K562 (cell line): ENCODE measurements around the gene NDOR1. TPM values are rescaled to one million over a fixed set of nuclear protein-coding genes. Genes with fewer than 3 reads are reported as not detected.

Experiments used
- ATF3 ChIP-seq, 2 experiments: fragments of 450-650 bp in 1 of 2; sonication (generic) in 1 of 2; formaldehyde crosslinking in 1 of 2; IDR thresholded peaks in 1 of 2; conservative IDR thresholded peaks in 1 of 2; 2 replicates each; pipeline versions ENCODE4 v1.6.1 to v1.8.1; 2016 to 2023; ENCODE audit warnings: mild to moderate bottlenecking in 2 of 2, moderate library complexity in 2 of 2, inconsistent platforms in 1 of 2, missing genetic modification reagents in 1 of 2
- CBX1 ChIP-seq: sonication (generic); IDR thresholded peaks from 2 replicates; pipeline ENCODE4 v1.6.1; 2016; ENCODE audit warnings: antibody characterized with exemption, low read depth, mild to moderate bottlenecking
- CHD4 ChIP-seq: fragments of 200-600 bp; sonication (generic); IDR thresholded peaks from 3 replicates; pipeline ENCODE4 v1.6.1; 2012; ENCODE audit warnings: low read depth, mild to moderate bottlenecking, mixed read lengths, low read length, inconsistent platforms; ENCODE audit not compliant: insufficient read depth, insufficient replicate concordance, poor library complexity, severe bottlenecking
- CREB5 ChIP-seq: fragments of 250-450 bp; sonication (Bioruptor Pico); IDR thresholded peaks from 2 replicates; pipeline ENCODE4 v1.5.0; 2020; ENCODE audit warnings: mild to moderate bottlenecking
- DEAF1 ChIP-seq: fragments of 450-650 bp; formaldehyde crosslinking; IDR thresholded peaks from 2 replicates; pipeline ENCODE4 v1.4.0; 2020; ENCODE audit warnings: mild to moderate bottlenecking, moderate library complexity
- ERF ChIP-seq: fragments of 450-650 bp; formaldehyde crosslinking; IDR thresholded peaks from 2 replicates; pipeline ENCODE4 v1.4.0; 2020; ENCODE audit warnings: mild to moderate bottlenecking, mixed read lengths
- ETV5 ChIP-seq: sonication (generic); formaldehyde crosslinking; IDR thresholded peaks from 2 replicates; pipeline ENCODE4 v1.4.0; 2020; ENCODE audit warnings: low read depth, mild to moderate bottlenecking, missing genetic modification reagents
- KAT2B ChIP-seq: IDR thresholded peaks from one replicate; pipeline ENCODE4 v1.6.1; 2012; ENCODE audit warnings: low read depth, mild to moderate bottlenecking, control low read depth, inconsistent platforms, low read length, moderate library complexity
- PHTF2 ChIP-seq: fragments of 250-450 bp; sonication (Bioruptor Pico); IDR thresholded peaks from 2 replicates; pipeline ENCODE4 v1.5.0; 2021; ENCODE audit warnings: mild to moderate bottlenecking
- PRMT5 ChIP-seq: sonication (generic); formaldehyde crosslinking; IDR thresholded peaks from 2 replicates; pipeline ENCODE4 v1.5.0; 2020; ENCODE audit warnings: missing genetic modification reagents
- RBBP5 ChIP-seq: fragments of 200-600 bp; sonication (generic); IDR thresholded peaks from 2 replicates; pipeline ENCODE4 v1.6.1; 2012; ENCODE audit warnings: borderline replicate concordance, mild to moderate bottlenecking, low read length, control low read depth, inconsistent platforms; ENCODE audit not compliant: insufficient read depth, poor library complexity, severe bottlenecking
- RBM25 ChIP-seq: fragments of 200-400 bp; formaldehyde crosslinking; IDR thresholded peaks from 2 replicates; pipeline ENCODE4 v1.6.1; 2018; ENCODE audit warnings: low read length, low read depth, moderate library complexity; ENCODE audit not compliant: severe bottlenecking
- SMAD3 ChIP-seq: fragments of 450-650 bp; formaldehyde crosslinking; conservative IDR thresholded peaks from 2 replicates; pipeline ENCODE4 v1.4.0; 2020; ENCODE audit warnings: mild to moderate bottlenecking
- YY1 ChIP-seq, 3 experiments: IDR thresholded peaks; 2 replicates each; pipeline ENCODE4 v1.6.1; 2011; ENCODE audit warnings: low read length in 2 of 3, mild to moderate bottlenecking in 2 of 3, moderate library complexity in 2 of 3, borderline replicate concordance in 1 of 3, control low read depth in 1 of 3, low read depth in 1 of 3; ENCODE audit not compliant: insufficient read depth in 3 of 3, insufficient replicate concordance in 2 of 3, control insufficient read depth in 1 of 3, insufficient read length in 1 of 3; ENCODE audit errors: extremely low read depth in 1 of 3
- ZBTB26 ChIP-seq: fragments of 450-650 bp; formaldehyde crosslinking; IDR thresholded peaks from 2 replicates; pipeline ENCODE4 v1.4.0; 2022; ENCODE audit warnings: missing genetic modification characterization
- ZBTB8A ChIP-seq: fragments of 450-650 bp; IDR thresholded peaks from 2 replicates; pipeline ENCODE4 v1.6.1; 2018; ENCODE audit warnings: mild to moderate bottlenecking, moderate library complexity; ENCODE audit not compliant: partially characterized antibody
- ZNF124 ChIP-seq: sonication (generic); formaldehyde crosslinking; IDR thresholded peaks from 2 replicates; pipeline ENCODE4 v1.8.1; 2022; ENCODE audit warnings: missing genetic modification reagents
- ZNF75A ChIP-seq: fragments of 450-650 bp; formaldehyde crosslinking; IDR thresholded peaks from 2 replicates; pipeline ENCODE4 v1.4.0; 2020; ENCODE audit warnings: mild to moderate bottlenecking
- ZSCAN32 ChIP-seq: fragments of 450-650 bp; formaldehyde crosslinking; IDR thresholded peaks from 2 replicates; pipeline ENCODE4 v1.4.0; 2020; ENCODE audit warnings: mild to moderate bottlenecking, moderate library complexity
- polyA plus RNA-seq, 8 experiments: library from polyadenylated mRNA; depleted of rRNA in 4 of 8; stranded (reverse) in 5 of 8; unstranded in 3 of 8; fragments of >200 nt; fragmentation: Nextera tagmentation in 2 of 8; fragmentation: Illumina TruSeq in 1 of 8; extraction: Ambion mirVana in 2 of 8; extraction: Trizol in 1 of 8; gene quantifications; 2 replicates each; pipeline versions ENCODE4 v1.2.1 to v1.2.3, GENCODE V29; 2011 to 2014; ENCODE audit warnings: inconsistent platforms in 1 of 8, missing spikeins in 1 of 8
- total RNA-seq, 7 experiments: library from RNA; depleted of rRNA in 6 of 7; stranded (reverse); fragments of >200 nt in 6 of 7; fragmentation: Illumina TruSeq in 2 of 7; extraction: Trizol in 2 of 7; gene quantifications; 2 replicates each; pipeline versions ENCODE4 v1.2.1 to v1.2.3, GENCODE V29; 2011 to 2021; ENCODE audit warnings: low replicate concordance in 1 of 7

NDOR1 gene
- total and polyA plus RNA-seq, 9 of the 15 experiments (the other 6 are each of a cell fraction or from before 2014, with no cell fraction given) = 0.06 to 36.9 (median 6.9) TPM

- TF ChIP-seq ERF (peak; percentile 85), YY1 (IDR thresholded peaks at IDR 0.05; ENCODE audit: borderline replicate concordance in 1 of 3, control insufficient read depth in 1 of 3, extremely low read depth in 1 of 3, insufficient read depth in 3 of 3, insufficient read length in 1 of 3, insufficient replicate concordance in 2 of 3, low read depth in 1 of 3, low read length in 2 of 3) (no peak), RBBP5 (no peak), PRMT5 (CRISPR knock-in tag) (no peak), ZBTB8A (no peak), ZNF75A (CRISPR knock-in tag) (no peak), CREB5 (no peak), CHD4 (no peak), SMAD3 (CRISPR knock-in tag) (0 out of 2 replicates have a peak, but pooled peaks have one; percentile 62), ATF3 (IDR thresholded peaks at IDR 0.05) (no peak), ATF3 (CRISPR knock-in tag; conservative IDR thresholded peaks at IDR 0.05) (no peak), ZBTB26 (CRISPR knock-in tag) (peak; percentile 89; the same call in 1 of the 2 replicates), ETV5 (CRISPR knock-in tag) (no peak), ZNF124 (CRISPR knock-in tag) (0 out of 2 replicates have a peak, but pooled peaks have one; percentile 17), DEAF1 (CRISPR knock-in tag) (0 out of 2 replicates have a peak, but pooled peaks have one; percentile 21), ZSCAN32 (no peak), KAT2B (no peak), RBM25 (no peak), CBX1 (peak; percentile 58; the same call in 1 of the 2 replicates), PHTF2 (CRISPR knock-in tag) (no peak)
Measured at GRCh38 chr9:137243626-137244485, 38.4 kb downstream of the NDOR1 start (continued).
